K562 (cell line): ENCODE results near the gene DPH6. TPM values are rescaled to one million over a fixed set of nuclear protein-coding genes. Genes with fewer than 3 reads are reported as not detected.
"Not testable (repeated sequence)": the region's sequence is repeated elsewhere in the genome, so short reads cannot be mapped to it uniquely, and the experiment has no call there.

Source experiments
- ATAC-seq: fragments of 200-7000 bp; cut with Tn5 transposase; 3 replicates; pipeline ENCODE4 v1.9.1; 2020; ENCODE audit warnings: moderate library complexity
- BruUV-seq: library from RNA; stranded (reverse); fragments of 400-500 nt; replicated peaks from 2 replicates; lab custom pipeline; 2021; lab: Mats Ljungman, UMichigan
- CTCF ChIA-PET: fragments of 300-600 bp; formaldehyde crosslinking; extraction: SDS; loops from one replicate; lab custom pipeline; 2021; ENCODE audit warnings: low intra/inter-chr PET ratio; lab: Yijun Ruan, JAX
- POLR2A ChIA-PET: fragments of 300-600, 350-650 bp; sonication (Branson Sonifier 250); formaldehyde crosslinking; extraction: SDS; loops from one replicate; lab custom pipeline; 2021; ENCODE audit warnings: antibody characterized with exemption, inconsistent platforms; lab: Yijun Ruan, JAX
- DNase-seq, 4 experiments: peaks; one replicate each; pipeline versions ENCODE4 v3.0.0 to v3.0.0-alpha.2; 2011 to 2018; ENCODE audit warnings: low spot score in 3 of 4, mixed read lengths in 3 of 4; ENCODE audit errors: extremely low read depth in 1 of 4
- FAIRE-seq: peaks from 2 replicates; lab custom pipeline; 2011; peaks lifted over from hg19 to GRCh38; lab: Jason Lieb, UNC
- H2AFZ ChIP-seq: 2 replicates; pipeline ENCODE4 v1.6.0; 2011; ENCODE audit warnings: low read depth, low read length, control low read depth, inconsistent platforms
- H3K27ac ChIP-seq: fragments of 200-600 bp; 3 replicates; pipeline ENCODE4 v1.8.0; 2011; ENCODE audit warnings: low read depth, mild to moderate bottlenecking, control low read depth, inconsistent platforms, low read length, moderate library complexity, mixed read lengths; ENCODE audit errors: extremely low read depth
- H3K27me3 ChIP-seq, 2 experiments: fragments of 300-600 bp in 1 of 2; 2 replicates in 1 of 2; 3 replicates in 1 of 2; pipeline versions ENCODE4 v1.6.0 to v1.8.0; 2011; ENCODE audit warnings: inconsistent platforms in 2 of 2, low read length in 2 of 2, mild to moderate bottlenecking in 1 of 2, mixed read lengths in 1 of 2, moderate library complexity in 1 of 2; ENCODE audit not compliant: control insufficient read depth in 2 of 2, insufficient read depth in 2 of 2
- H3K36me3 ChIP-seq: fragments of 300-600 bp; 3 replicates; pipeline ENCODE4 v1.8.0; 2011; ENCODE audit warnings: mild to moderate bottlenecking, low read length, inconsistent platforms; ENCODE audit not compliant: control insufficient read depth, insufficient read depth
- H3K4me1 ChIP-seq, 2 experiments: fragments of 200-600 bp in 1 of 2; replicated peaks in 1 of 2; 2 replicates in 1 of 2; 3 replicates in 1 of 2; pipeline versions ENCODE4 v1.5.1 to v1.8.0; 2011; ENCODE audit warnings: inconsistent platforms in 2 of 2, low read length in 2 of 2, mild to moderate bottlenecking in 1 of 2, mixed read lengths in 1 of 2, moderate library complexity in 1 of 2; ENCODE audit not compliant: control insufficient read depth in 2 of 2, insufficient read depth in 2 of 2
- H3K4me2 ChIP-seq: 2 replicates; pipeline ENCODE4 v1.6.1; 2011; ENCODE audit warnings: low read length, control low read depth, inconsistent platforms, mixed read lengths; ENCODE audit not compliant: insufficient read depth
- H3K4me3 ChIP-seq: fragments of 200-600 bp; sonication (generic), shearing (Covaris generic); 2 replicates; pipeline ENCODE4 v1.5.1; 2016; ENCODE audit warnings: control low read depth, inconsistent platforms
- H3K79me2 ChIP-seq: fragments of 200-600 bp; 3 replicates; pipeline ENCODE4 v1.8.0; 2011; ENCODE audit warnings: low read length, inconsistent platforms; ENCODE audit not compliant: control insufficient read depth, insufficient read depth
- H3K9ac ChIP-seq, 2 experiments: 2 replicates each; pipeline versions ENCODE4 v1.6.0 to v1.6.1; 2011; ENCODE audit warnings: low read depth in 2 of 2, low read length in 2 of 2, control low read depth in 1 of 2, inconsistent platforms in 1 of 2, mild to moderate bottlenecking in 1 of 2, mixed read lengths in 1 of 2; ENCODE audit not compliant: insufficient read depth in 1 of 2
- H3K9me1 ChIP-seq: one replicate; pipeline ENCODE4 v1.6.0; 2011; ENCODE audit warnings: inconsistent platforms, mild to moderate bottlenecking, low read length, moderate library complexity; ENCODE audit not compliant: control insufficient read depth, insufficient read depth
- H3K9me3 ChIP-seq: replicated peaks from 2 replicates; pipeline ENCODE4 v1.5.1; 2011; ENCODE audit warnings: low read depth, low read length, inconsistent platforms; ENCODE audit not compliant: control insufficient read depth, insufficient read depth
- H4K20me1 ChIP-seq: replicated peaks from 2 replicates; pipeline ENCODE4 v1.6.1; 2011; ENCODE audit warnings: low read length, inconsistent platforms, mixed read lengths; ENCODE audit not compliant: control insufficient read depth, insufficient read depth
- CBFA2T2 ChIP-seq: fragments of 450-650 bp; conservative IDR thresholded peaks from 2 replicates; pipeline ENCODE4 v1.6.1; 2017; ENCODE audit warnings: mild to moderate bottlenecking
- E2F8 ChIP-seq: fragments of 450-650 bp; IDR thresholded peaks from 2 replicates; pipeline ENCODE4 v1.7.1; 2018; ENCODE audit warnings: mild to moderate bottlenecking, low read depth; ENCODE audit not compliant: partially characterized antibody
- FOSL1 ChIP-seq: fragments of 200-800 bp; sonication (Bioruptor generic); conservative IDR thresholded peaks from 2 replicates; pipeline ENCODE4 v1.6.1; 2016; ENCODE audit warnings: missing genetic modification characterization, missing compliant biosample characterization
- SUPT5H ChIP-seq: fragments of 450-650 bp; IDR thresholded peaks from 2 replicates; pipeline ENCODE4 v1.6.1; 2016
- ZNF146 ChIP-seq: IDR thresholded peaks from one replicate; pipeline ENCODE4 v1.6.1; 2018; ENCODE audit warnings: missing compliant biosample characterization; ENCODE audit not compliant: unreplicated experiment
- ZNF639 ChIP-seq, 2 experiments: fragments of 200-800 bp in 1 of 2; sonication (Bioruptor generic) in 1 of 2; sonication (generic) in 1 of 2; formaldehyde crosslinking in 1 of 2; IDR thresholded peaks in 1 of 2; conservative IDR thresholded peaks in 1 of 2; 2 replicates each; pipeline versions ENCODE4 v1.5.0 to v1.6.1; 2016 to 2020; ENCODE audit warnings: missing compliant biosample characterization in 1 of 2, missing genetic modification characterization in 1 of 2, missing genetic modification reagents in 1 of 2
- WGBS: fragments of 100-300 bp; shearing (Covaris generic); methylation state at CpG from one replicate; pipeline ENCODE4 v1.1.6; 2016; ENCODE audit warnings: low coverage, mixed read lengths; ENCODE audit not compliant: insufficient coverage; ENCODE audit errors: missing lambda C conversion rate; 5-methylcytosine and 5-hydroxymethylcytosine counted together
- in situ Hi-C: fragments of 300-500 bp; cut with MboI; formaldehyde crosslinking; loops from 4 replicates; pipeline ENCODE4 v1.15.0; 2018; ENCODE audit warnings: inconsistent platforms, mixed read lengths
- intact Hi-C: fragments of 100-400 bp; cut with micrococcal nuclease; formaldehyde crosslinking; loops from 2 replicates; pipeline ENCODE4 v1.14.2; 2022
- polyA plus RNA-seq, 8 experiments: library from polyadenylated mRNA; depleted of rRNA in 4 of 8; stranded (reverse) in 5 of 8; unstranded in 3 of 8; fragments of >200 nt; fragmentation: Nextera tagmentation in 2 of 8; fragmentation: Illumina TruSeq in 1 of 8; extraction: Ambion mirVana in 2 of 8; extraction: Trizol in 1 of 8; gene quantifications; 2 replicates each; pipeline versions ENCODE4 v1.2.1 to v1.2.3, GENCODE V29; 2011 to 2014; ENCODE audit warnings: inconsistent platforms in 1 of 8, missing spikeins in 1 of 8
- total RNA-seq, 7 experiments: library from RNA; depleted of rRNA in 6 of 7; stranded (reverse); fragments of >200 nt in 6 of 7; fragmentation: Illumina TruSeq in 2 of 7; extraction: Trizol in 2 of 7; gene quantifications; 2 replicates each; pipeline versions ENCODE4 v1.2.1 to v1.2.3, GENCODE V29; 2011 to 2021; ENCODE audit warnings: low replicate concordance in 1 of 7

DPH6 gene
- total and polyA plus RNA-seq, 9 of the 15 experiments (the other 6 are each of a cell fraction or from before 2014, with no cell fraction given), result 10.1 to 69.1 (median 18.8) TPM

DNA sequence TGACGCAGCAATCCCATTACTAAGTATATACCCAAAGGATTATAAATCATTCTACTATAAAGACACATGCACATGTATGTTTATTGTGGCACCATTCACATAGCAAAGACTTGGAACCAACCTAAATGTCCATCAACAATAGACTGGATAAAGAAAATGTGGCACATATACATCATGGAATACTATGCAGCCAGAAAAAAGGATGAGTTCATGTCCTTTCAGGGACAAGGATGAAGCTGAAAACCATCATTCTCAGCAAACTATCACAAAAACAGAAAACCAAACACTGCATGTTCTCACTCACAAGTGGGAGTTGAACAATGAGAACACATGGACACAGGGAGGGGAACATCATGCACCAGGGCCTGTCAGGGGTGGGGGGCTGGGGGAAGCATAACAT lies 167.5 kb downstream of the DPH6 start:
- DNase-seq, H3K27ac ChIP-seq, H4K20me1 ChIP-seq, H2AFZ ChIP-seq, H3K9me3 ChIP-seq, H3K4me2 ChIP-seq, intact Hi-C loops, BruUV-seq, in situ Hi-C loops, CTCF ChIA-PET, H3K79me2 ChIP-seq, FAIRE-seq, H3K27me3 ChIP-seq, H3K4me3 ChIP-seq, ATAC-seq, H3K9ac ChIP-seq, H3K36me3 ChIP-seq, H3K4me1 ChIP-seq, H3K9me1 ChIP-seq: not testable (repeated sequence)
- POLR2A ChIA-PET, result interaction anchor here (0.6 kb wide), 1 partner anchor 267 kb away, joined by 3 read pairs; no protein-coding TSS in a partner anchor
- WGBS, result 100% methylated on average over 1 of the region's 1 CpG
- TF ChIP-seq ZNF146 (CRISPR knock-in tag), result peak; percentile 82

- no peaks in the 10 kb centered on the region for H3K9me3 ChIP-seq
- no peaks in the 10 kb centered on the region for H3K4me1 ChIP-seq
- TF ChIP-seq ZNF639 (CRISPR knock-in tag; conservative IDR thresholded peaks at IDR 0.05 in 1 of 2, IDR thresholded peaks at IDR 0.05 in 1 of 2), result no peak
- no peak for TF ChIP-seq E2F8
- no peak for TF ChIP-seq SUPT5H
- TF ChIP-seq FOSL1 (tag), result no peak
- TF ChIP-seq CBFA2T2, result no peak
- no peaks in the 10 kb centered on the region for H3K79me2 ChIP-seq
- CTCF ChIA-PET, result no interaction called here
- no peak overlapping the region for H2AFZ ChIP-seq
- in situ Hi-C loops (no loop called here), intact Hi-C loops (loop anchor here (1.0 kb wide), 1 partner anchor 12 kb away; no protein-coding TSS in a partner anchor)
- BruUV-seq, result no TSS peak
- no peaks in the 10 kb centered on the region for H3K27me3 ChIP-seq
- H3K9ac ChIP-seq, result no peak overlapping the region
- no peak overlapping the region for H3K4me3 ChIP-seq
- H3K4me2 ChIP-seq, result no peak overlapping the region
- no peaks in the 10 kb centered on the region for H3K9me1 ChIP-seq
- POLR2A ChIA-PET, result no interaction called here
- ATAC-seq, result no peak
- FAIRE-seq, result no peak
- no peaks in the 10 kb centered on the region for H4K20me1 ChIP-seq
- no peak overlapping the region for H3K27ac ChIP-seq
- no peaks in the 10 kb centered on the region for H3K36me3 ChIP-seq
- DNase-seq, result no peak
These were observed 169.3 kb downstream of the DPH6 start for GRCh38 chr15:35376707-35377106.
